ENCODE data around the gene LHPP.

DNA sequence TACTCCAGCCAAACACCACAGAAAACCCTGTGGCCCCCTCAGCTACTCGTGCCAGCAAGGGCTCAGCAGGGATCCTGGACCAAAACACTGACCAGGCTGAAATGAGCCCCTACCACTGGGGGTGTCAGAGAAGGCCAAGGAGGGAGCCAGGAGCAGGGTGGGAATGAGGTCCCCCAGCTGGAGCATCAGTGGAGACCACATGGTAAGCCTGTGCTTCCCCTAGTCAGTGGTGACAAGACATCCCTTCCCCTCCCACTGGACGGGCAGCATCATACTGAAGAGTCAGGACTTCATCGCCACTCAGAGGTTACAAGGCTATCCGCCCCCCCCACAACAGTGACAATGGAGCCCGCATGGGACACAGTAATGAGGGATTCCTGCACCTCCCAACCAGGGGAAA, 99.6 kb downstream of the LHPP start:
- TF ChIP-seq, protein P1, sequence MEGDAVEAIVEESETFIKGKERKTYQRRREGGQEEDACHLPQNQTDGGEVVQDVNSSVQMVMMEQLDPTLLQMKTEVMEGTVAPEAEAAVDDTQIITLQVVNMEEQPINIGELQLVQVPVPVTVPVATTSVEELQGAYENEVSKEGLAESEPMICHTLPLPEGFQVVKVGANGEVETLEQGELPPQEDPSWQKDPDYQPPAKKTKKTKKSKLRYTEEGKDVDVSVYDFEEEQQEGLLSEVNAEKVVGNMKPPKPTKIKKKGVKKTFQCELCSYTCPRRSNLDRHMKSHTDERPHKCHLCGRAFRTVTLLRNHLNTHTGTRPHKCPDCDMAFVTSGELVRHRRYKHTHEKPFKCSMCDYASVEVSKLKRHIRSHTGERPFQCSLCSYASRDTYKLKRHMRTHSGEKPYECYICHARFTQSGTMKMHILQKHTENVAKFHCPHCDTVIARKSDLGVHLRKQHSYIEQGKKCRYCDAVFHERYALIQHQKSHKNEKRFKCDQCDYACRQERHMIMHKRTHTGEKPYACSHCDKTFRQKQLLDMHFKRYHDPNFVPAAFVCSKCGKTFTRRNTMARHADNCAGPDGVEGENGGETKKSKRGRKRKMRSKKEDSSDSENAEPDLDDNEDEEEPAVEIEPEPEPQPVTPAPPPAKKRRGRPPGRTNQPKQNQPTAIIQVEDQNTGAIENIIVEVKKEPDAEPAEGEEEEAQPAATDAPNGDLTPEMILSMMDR (IDR thresholded peaks at IDR 0.05) = no peak
- no peak for TF ChIP-seq POLR2A (IDR thresholded peaks at IDR 0.05)
